GM21367 (cell line): ENCODE results near the gene SHISAL1.

Experiments used
- ATAC-seq: cut with Tn5 transposase; IDR thresholded peaks from one replicate; pipeline ENCODE4 v1.9.1; 2021; ENCODE audit not compliant: unreplicated experiment

The SHISAL1 gene

GRCh38 chr22:44213489-44214043 is 99.2 kb downstream of the SHISAL1 start:
- ATAC-seq: no peak

GRCh38 chr22:44212936-44213335 is 99.8 kb downstream of the SHISAL1 start:
- ATAC-seq: no peak

GRCh38 chr22:44211946-44212930 is 100.5 kb downstream of the SHISAL1 start:
- no peak for ATAC-seq

GRCh38 chr22:44211256-44211945 is 101.3 kb downstream of the SHISAL1 start:
- ATAC-seq: no peak

- no peak for ATAC-seq
Observed at GRCh38 chr22:44210722-44211121, 102.0 kb downstream of the SHISAL1 start.

GRCh38 chr22:44209343-44209742 is 103.4 kb downstream of the SHISAL1 start:
- no peak for ATAC-seq

- no peak for ATAC-seq
Observed at GRCh38 chr22:44207981-44208317, 104.8 kb downstream of the SHISAL1 start.

GRCh38 chr22:44207173-44207980 is 105.4 kb downstream of the SHISAL1 start:
- ATAC-seq: no peak

GRCh38 chr22:44206696-44207095 is 106.1 kb downstream of the SHISAL1 start:
- no peak for ATAC-seq

- ATAC-seq: no peak
Observed at GRCh38 chr22:44206330-44206645, 106.5 kb downstream of the SHISAL1 start.

- ATAC-seq: no peak
Observed at GRCh38 chr22:44205516-44206329, 107.0 kb downstream of the SHISAL1 start.

GRCh38 chr22:44204739-44205515 is 107.8 kb downstream of the SHISAL1 start:
- ATAC-seq: no peak

- ATAC-seq: no peak
Observed at GRCh38 chr22:44203203-44203602, 109.5 kb downstream of the SHISAL1 start.

- no peak for ATAC-seq
Observed at GRCh38 chr22:44202261-44202789, 110.4 kb downstream of the SHISAL1 start.

GRCh38 chr22:44201665-44202064 is 111.1 kb downstream of the SHISAL1 start:
- ATAC-seq: no peak

GRCh38 chr22:44200855-44201550 is 111.7 kb downstream of the SHISAL1 start:
- ATAC-seq: no peak

GRCh38 chr22:44200451-44200850 is 112.3 kb downstream of the SHISAL1 start:
- no peak for ATAC-seq

GRCh38 chr22:44199866-44200265 is 112.9 kb downstream of the SHISAL1 start:
- no peak for ATAC-seq

- no peak for ATAC-seq
Observed at GRCh38 chr22:44199164-44199563, 113.6 kb downstream of the SHISAL1 start.
